Measurements from ENCODE around the gene ITGA8. TPM values are rescaled to one million over a fixed set of nuclear protein-coding genes. Genes with fewer than 3 reads are reported as not detected.

The ITGA8 gene
- polyA plus RNA-seq, 1 donor (not counting 4 experiments of a cell fraction or from before 2014, with no cell fraction given) = not detected

- Histone ChIP-seq H3K27ac (ENCODE audit: control insufficient read depth, insufficient read depth, low read length) (no peak overlapping the region), H3K4me1 (ENCODE audit: control insufficient read depth, extremely low read depth, insufficient read depth, low read length) (no peaks in the 10 kb centered on the region), H3K27me3 (ENCODE audit: control insufficient read depth, extremely low read depth, insufficient read depth, low read length) (no peaks in the 10 kb centered on the region), H3K36me3 (ENCODE audit: control insufficient read depth in 2 of 2, extremely low read depth in 1 of 2, insufficient read depth in 2 of 2, low read length in 2 of 2) (no peaks in the 10 kb centered on the region), H2AFZ (ENCODE audit: control insufficient read depth, low read length) (no peak overlapping the region), H3K9me3 (ENCODE audit: control insufficient read depth, low read depth, low read length) (no peaks in the 10 kb centered on the region), H3K4me2 (ENCODE audit: control insufficient read depth, extremely low read depth, insufficient read depth, low read depth, low read length) (no peak overlapping the region), H4K20me1 (ENCODE audit: control insufficient read depth, extremely low read depth, insufficient read depth, low read length) (no peaks in the 10 kb centered on the region), H3K9me1 (ENCODE audit: control insufficient read depth, extremely low read depth, insufficient read depth, low read length) (no peaks in the 10 kb centered on the region), H3K9ac (ENCODE audit: control insufficient read depth, extremely low read depth, insufficient read depth, low read length) (no peak overlapping the region), H3K79me2 (ENCODE audit: control insufficient read depth, insufficient read depth, low read length) (no peaks in the 10 kb centered on the region), H3K4me3 (ENCODE audit: control insufficient read depth in 2 of 3, extremely low read depth in 1 of 3, insufficient read depth in 2 of 3, low read depth in 1 of 3, low read length in 3 of 3) (no peak overlapping the region)
- FAIRE-seq = no peak
- no peak for DNase-seq (ENCODE audit: low read depth, low spot score)
- dilution Hi-C loops (cut with MboI; ENCODE audit: extremely low pct_ligation_motif_present, low sequenced_read_pairs) = no loop called here
- no peak for TF ChIP-seq CTCF (optimal IDR thresholded peaks at IDR 0.05 in 1 of 3, IDR thresholded peaks at IDR 0.05 in 1 of 3, conservative IDR thresholded peaks at IDR 0.05 in 1 of 3; ENCODE audit: extremely low read depth in 1 of 3, insufficient read depth in 2 of 3, low read length in 3 of 3)
- no peak for TF ChIP-seq EZH2 (IDR thresholded peaks at IDR 0.05; ENCODE audit: low read length)
These were observed 23.7 kb upstream of the ITGA8 start for GRCh38 chr10:15743443-15743842.

GRCh38 chr10:15742836-15743235, 23.1 kb upstream of the ITGA8 start:
- Histone ChIP-seq H4K20me1 (ENCODE audit: control insufficient read depth, extremely low read depth, insufficient read depth, low read length) (no peaks in the 10 kb centered on the region), H3K27me3 (ENCODE audit: control insufficient read depth, extremely low read depth, insufficient read depth, low read length) (no peaks in the 10 kb centered on the region), H3K9me1 (ENCODE audit: control insufficient read depth, extremely low read depth, insufficient read depth, low read length) (no peaks in the 10 kb centered on the region), H3K4me2 (ENCODE audit: control insufficient read depth, extremely low read depth, insufficient read depth, low read depth, low read length) (no peak overlapping the region), H3K4me1 (ENCODE audit: control insufficient read depth, extremely low read depth, insufficient read depth, low read length) (no peaks in the 10 kb centered on the region), H3K4me3 (ENCODE audit: control insufficient read depth in 2 of 3, extremely low read depth in 1 of 3, insufficient read depth in 2 of 3, low read depth in 1 of 3, low read length in 3 of 3) (no peak overlapping the region), H3K9ac (ENCODE audit: control insufficient read depth, extremely low read depth, insufficient read depth, low read length) (no peak overlapping the region), H3K36me3 (ENCODE audit: control insufficient read depth in 2 of 2, extremely low read depth in 1 of 2, insufficient read depth in 2 of 2, low read length in 2 of 2) (no peaks in the 10 kb centered on the region), H2AFZ (ENCODE audit: control insufficient read depth, low read length) (no peak overlapping the region), H3K27ac (ENCODE audit: control insufficient read depth, insufficient read depth, low read length) (no peak overlapping the region), H3K9me3 (ENCODE audit: control insufficient read depth, low read depth, low read length) (no peaks in the 10 kb centered on the region), H3K79me2 (ENCODE audit: control insufficient read depth, insufficient read depth, low read length) (no peaks in the 10 kb centered on the region)
- dilution Hi-C loops (cut with MboI; ENCODE audit: extremely low pct_ligation_motif_present, low sequenced_read_pairs) = no loop called here
- TF ChIP-seq EZH2 (IDR thresholded peaks at IDR 0.05; ENCODE audit: low read length) = no peak
- no peak for TF ChIP-seq CTCF (optimal IDR thresholded peaks at IDR 0.05 in 1 of 3, IDR thresholded peaks at IDR 0.05 in 1 of 3, conservative IDR thresholded peaks at IDR 0.05 in 1 of 3; ENCODE audit: extremely low read depth in 1 of 3, insufficient read depth in 2 of 3, low read length in 3 of 3)
- DNase-seq (ENCODE audit: low read depth, low spot score) (no peak), FAIRE-seq (no peak)
